Limb (tissue), 2 donors: ENCODE data around the gene DPY19L1.
"Not testable (repeated sequence)": the region's sequence is repeated elsewhere in the genome, so short reads cannot be mapped to it uniquely, and the experiment has no call there.

ENCODE experiments used
- DNase-seq, 2 donors: peaks; one replicate each; pipeline ENCODE4 v3.0.0-alpha.2; 2016; ENCODE audit errors: extremely low spot score in 2 of 2

Gene DPY19L1

GRCh38 chr7:34928052-34928451 is 109.2 kb downstream of the DPY19L1 start:
- DNase-seq = peak in 1 of 2 donors; percentile 56

GRCh38 chr7:34920470-34920869 is 116.8 kb downstream of the DPY19L1 start:
- DNase-seq = not testable (repeated sequence)

- not testable (repeated sequence) for DNase-seq
Observed at GRCh38 chr7:34919038-34919437, 118.2 kb downstream of the DPY19L1 start.

- not testable (repeated sequence) for DNase-seq
Observed at GRCh38 chr7:34918198-34918861, 119.0 kb downstream of the DPY19L1 start.

- not testable (repeated sequence) for DNase-seq
Observed at GRCh38 chr7:34917515-34917914, 119.8 kb downstream of the DPY19L1 start.

- no peak for DNase-seq
Observed at GRCh38 chr7:34916267-34916666, 121.0 kb downstream of the DPY19L1 start.

- no peak for DNase-seq
Observed at GRCh38 chr7:34912236-34912635, 125.0 kb downstream of the DPY19L1 start.

GRCh38 chr7:34906266-34906850 is 130.9 kb downstream of the DPY19L1 start:
- not testable (repeated sequence) for DNase-seq

- no peak for DNase-seq
Observed at GRCh38 chr7:34904987-34905386, 132.3 kb downstream of the DPY19L1 start.

GRCh38 chr7:34903921-34904320 is 133.4 kb downstream of the DPY19L1 start:
- DNase-seq = not testable (repeated sequence)

- DNase-seq = no peak
Observed at GRCh38 chr7:34902182-34902581, 135.1 kb downstream of the DPY19L1 start.

GRCh38 chr7:34900891-34901513 is 136.3 kb downstream of the DPY19L1 start:
- no peak for DNase-seq

- DNase-seq = no peak
Observed at GRCh38 chr7:34895202-34895601, 142.1 kb downstream of the DPY19L1 start.

GRCh38 chr7:34889951-34890350 is 147.3 kb downstream of the DPY19L1 start:
- DNase-seq = no peak

GRCh38 chr7:34886856-34887255 is 150.4 kb downstream of the DPY19L1 start:
- no peak for DNase-seq

GRCh38 chr7:34883855-34884254 is 153.4 kb downstream of the DPY19L1 start:
- not testable (repeated sequence) for DNase-seq

GRCh38 chr7:34879871-34880270 is 157.4 kb downstream of the DPY19L1 start:
- no peak for DNase-seq

- DNase-seq = not testable (repeated sequence)
Observed at GRCh38 chr7:34878944-34879735, 158.1 kb downstream of the DPY19L1 start.
